Measurements from ENCODE around the gene ZNF106. TPM values are rescaled to one million over a fixed set of nuclear protein-coding genes. Genes with fewer than 3 reads are reported as not detected.

The ZNF106 gene
- 10 to 100 TPM; 42.9 to 54.8 (median 50.3) TPM for total RNA-seq

- H3K4me3 ChIP-seq (replicated peaks in 1 of 3) = peak within 1 kb of the TSS; percentile 53 to 77 (median 60)
- H3K27ac ChIP-seq = peak within 1 kb of the TSS; percentile 90 to 96 (median 94)
- H3K9me3 ChIP-seq = no peaks in the 10 kb centered on the region
- DNase-seq = peak; percentile 82 to 86
- no peaks in the 10 kb centered on the region for H3K27me3 ChIP-seq
- TF ChIP-seq CTCF (IDR thresholded peaks at IDR 0.05) (peak in 1 of 6 experiments; percentile 9), POLR2A (IDR thresholded peaks at IDR 0.05) (peak; percentile 47 to 90)
- 1% methylated on average over 36 to 49 of the region's 51 CpGs for WGBS, 2 donors
- intact Hi-C loops (cut with DNase I) = loop anchor here (5.0 kb wide), 1 partner anchor 56 kb away; the partner anchor contains the start of genes HAUS2 and LRRC57
- no peaks in the 10 kb centered on the region for H3K36me3 ChIP-seq
- peaks cover 17 to 26% of the 10 kb centered on the region in 2 donors for H3K4me1 ChIP-seq
These were observed at the start of gene ZNF106 for GRCh38 chr15:42490671-42491538. Gene ZNF106 (minus strand): TSS chr15:42491141. CDS start chr15:42472289, 18,852 bp downstream.

GRCh38 chr15:42533246-42533645 lies 42.3 kb upstream of the ZNF106 start:
- Histone ChIP-seq H3K36me3 (peaks cover 18 to 21% of the 10 kb centered on the region in 2 donors), H3K4me3 (replicated peaks in 1 of 3) (no peak overlapping the region), H3K27ac (no peak overlapping the region), H3K27me3 (no peaks in the 10 kb centered on the region), H3K9me3 (no peaks in the 10 kb centered on the region), H3K4me1 (no peaks in the 10 kb centered on the region)
- intact Hi-C loops (cut with DNase I) = no loop called here
- WGBS, 2 donors = 95 to 96% methylated on average over 1 of the region's 1 CpG
- no peak for DNase-seq
- TF ChIP-seq POLR2A (IDR thresholded peaks at IDR 0.05) (no peak), CTCF (IDR thresholded peaks at IDR 0.05) (no peak)

- intact Hi-C loops (cut with DNase I) = no loop called here
- no peak for TF ChIP-seq CTCF (IDR thresholded peaks at IDR 0.05)
- no peak for TF ChIP-seq POLR2A (IDR thresholded peaks at IDR 0.05)
- Histone ChIP-seq H3K4me1 (no peaks in the 10 kb centered on the region), H3K9me3 (no peaks in the 10 kb centered on the region), H3K4me3 (replicated peaks in 1 of 3) (no peak overlapping the region), H3K27me3 (no peaks in the 10 kb centered on the region), H3K36me3 (peaks cover 18 to 20% of the 10 kb centered on the region in 2 donors), H3K27ac (no peak overlapping the region)
- WGBS, 2 donors = 91 to 92% methylated on average over 3 of the region's 3 CpGs
- DNase-seq = no peak
These were observed 38.0 kb upstream of the ZNF106 start for GRCh38 chr15:42528970-42529369.

- Histone ChIP-seq H3K9me3 (no peaks in the 10 kb centered on the region), H3K4me3 (replicated peaks in 1 of 3) (no peak overlapping the region), H3K27ac (no peak overlapping the region), H3K4me1 (no peaks in the 10 kb centered on the region), H3K36me3 (peaks cover 12 to 29% of the 10 kb centered on the region in 2 donors), H3K27me3 (no peaks in the 10 kb centered on the region)
- intact Hi-C loops (cut with DNase I) = no loop called here
- 94% methylated on average over 2 of the region's 2 CpGs for WGBS, 2 donors
- DNase-seq = no peak
- TF ChIP-seq POLR2A (IDR thresholded peaks at IDR 0.05) = no peak
- TF ChIP-seq CTCF (IDR thresholded peaks at IDR 0.05) = no peak
These were observed 32.4 kb upstream of the ZNF106 start for GRCh38 chr15:42523331-42523730.

- no peak overlapping the region for H3K4me3 ChIP-seq (replicated peaks in 1 of 3)
- 67 to 83% methylated on average over 4 of the region's 4 CpGs for WGBS, 2 donors
- peaks cover 10 to 14% of the 10 kb centered on the region in 2 donors for H3K36me3 ChIP-seq
- peaks cover 3 to 7% of the 10 kb centered on the region in 2 donors for H3K4me1 ChIP-seq
- no peak for DNase-seq
- H3K27me3 ChIP-seq = no peaks in the 10 kb centered on the region
- no peak overlapping the region for H3K27ac ChIP-seq
- H3K9me3 ChIP-seq = no peaks in the 10 kb centered on the region
- intact Hi-C loops (cut with DNase I) = no loop called here
- TF ChIP-seq POLR2A (IDR thresholded peaks at IDR 0.05) (no peak), CTCF (IDR thresholded peaks at IDR 0.05) (no peak)
These were observed 20.1 kb upstream of the ZNF106 start for GRCh38 chr15:42511007-42511391.
